Fibroblast of peridontal ligament (primary cell): Measurements from ENCODE around the gene TEX264.
A peak's percentile ranks its signal among the peaks of the same experiment; 100 is the strongest.

Experiments
- DNase-seq: peaks from one replicate; pipeline ENCODE4 v3.0.0-alpha.2; 2010; ENCODE audit errors: extremely low read depth

The TEX264 gene

DNA sequence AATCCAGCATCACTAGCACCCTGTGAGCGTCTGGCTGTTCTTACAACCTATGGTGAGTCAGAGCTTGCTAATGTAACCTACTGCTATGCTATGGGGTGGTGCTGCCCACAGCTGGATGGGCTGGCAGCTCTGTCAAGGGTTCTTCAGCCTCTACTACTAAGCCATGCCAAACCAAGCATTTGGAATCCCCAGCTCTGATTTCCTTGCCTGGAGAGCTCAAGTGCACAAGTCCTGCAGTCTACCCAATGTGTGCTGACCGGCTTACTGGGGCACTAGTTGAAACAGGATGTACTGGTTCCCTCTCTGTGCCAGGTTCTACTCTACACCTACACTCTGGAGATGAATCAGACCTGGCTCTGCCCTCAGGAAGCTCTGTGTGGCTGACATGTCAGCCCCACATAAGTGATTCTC is 4.2 kb downstream of the TEX264 start:
- peak; percentile 47 for DNase-seq

DNA sequence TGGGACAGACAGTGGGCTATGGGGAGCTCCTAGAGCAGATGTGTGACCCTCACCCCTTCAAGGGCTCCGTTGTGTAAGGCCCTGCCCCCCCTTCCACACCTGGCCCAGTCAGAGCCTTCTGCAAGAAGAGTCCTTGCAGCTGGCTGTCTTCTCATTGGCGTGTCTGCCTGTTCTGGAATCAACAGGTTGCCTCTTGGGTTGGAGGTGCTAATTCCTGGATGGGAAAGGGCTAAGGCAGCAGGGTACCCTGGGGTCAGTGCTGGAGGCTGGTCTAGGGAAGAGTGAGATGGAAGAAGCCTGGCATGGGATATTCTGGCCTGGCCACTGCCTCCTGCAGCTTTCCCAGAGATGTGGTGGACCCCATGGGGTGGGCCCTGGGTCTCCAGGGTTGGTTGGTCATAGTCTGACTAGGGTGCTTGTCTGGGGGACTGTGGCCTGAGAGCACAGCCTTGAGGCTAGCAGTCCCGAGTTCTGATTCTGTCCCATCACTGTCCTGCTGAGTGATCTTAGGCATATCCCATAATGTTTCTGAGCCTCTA is 5.1 kb downstream of the TEX264 start:
- DNase-seq: no peak

DNA sequence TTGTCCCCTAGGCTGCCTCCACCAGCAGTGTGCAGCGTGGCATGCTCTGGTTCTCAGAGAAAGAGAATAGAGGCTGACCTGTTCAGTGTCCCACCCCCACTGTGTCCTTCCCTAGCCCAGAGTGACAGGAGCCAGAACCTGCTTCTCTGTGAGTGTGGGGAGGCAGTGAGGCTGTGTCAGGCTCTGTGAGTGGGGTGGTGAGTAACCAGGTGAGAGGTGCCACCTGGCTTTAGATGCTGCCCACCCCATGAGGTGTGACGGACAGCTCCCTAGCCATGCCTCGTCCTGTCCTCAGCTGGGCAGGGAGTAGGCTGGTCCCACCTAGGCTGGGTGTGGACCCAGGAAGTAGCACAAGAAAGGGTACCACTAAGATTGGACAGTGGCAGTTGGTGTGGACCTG is 6.3 kb downstream of the TEX264 start:
- DNase-seq: no peak

DNA sequence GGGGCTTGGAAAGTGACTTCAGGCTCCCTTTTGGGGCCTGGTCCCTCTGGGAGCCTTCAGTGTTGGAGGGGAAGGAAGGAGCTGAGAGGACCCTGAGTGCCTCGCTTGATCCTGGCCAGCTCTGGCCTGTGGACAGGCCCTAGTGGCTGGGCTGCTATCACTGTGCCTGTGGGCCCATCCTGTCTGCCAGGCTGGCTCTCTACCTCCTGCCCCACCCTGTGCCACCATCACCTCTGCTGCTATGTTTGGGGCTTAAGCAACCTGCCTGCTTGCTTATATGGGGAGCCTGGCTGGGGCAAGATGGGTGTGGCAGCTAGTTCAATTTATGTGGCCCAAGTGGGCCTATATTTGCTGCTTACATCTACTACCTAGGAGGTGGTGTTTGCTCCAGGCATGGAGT is 7.1 kb downstream of the TEX264 start:
- DNase-seq: no peak

DNA sequence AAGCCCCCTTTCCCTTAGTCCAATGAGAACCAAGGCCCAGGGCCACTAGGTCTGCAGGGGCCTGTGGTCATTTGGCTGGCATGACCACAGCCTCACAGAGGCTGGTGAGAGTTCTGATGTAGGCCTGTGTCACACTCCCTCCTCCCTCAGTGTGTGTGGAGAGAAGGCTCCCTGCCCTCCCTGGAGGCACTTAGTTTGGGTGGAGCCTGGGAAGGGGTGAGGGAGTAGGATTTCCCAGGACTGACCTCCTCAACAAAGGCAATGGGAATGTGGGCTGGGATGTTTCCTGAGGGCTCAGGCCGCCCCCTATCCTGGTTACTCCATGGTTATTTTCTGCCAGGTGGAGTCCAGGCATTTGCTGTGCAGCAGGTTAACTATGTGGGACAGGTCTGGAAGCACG is 7.6 kb downstream of the TEX264 start:
- DNase-seq: no peak

DNA sequence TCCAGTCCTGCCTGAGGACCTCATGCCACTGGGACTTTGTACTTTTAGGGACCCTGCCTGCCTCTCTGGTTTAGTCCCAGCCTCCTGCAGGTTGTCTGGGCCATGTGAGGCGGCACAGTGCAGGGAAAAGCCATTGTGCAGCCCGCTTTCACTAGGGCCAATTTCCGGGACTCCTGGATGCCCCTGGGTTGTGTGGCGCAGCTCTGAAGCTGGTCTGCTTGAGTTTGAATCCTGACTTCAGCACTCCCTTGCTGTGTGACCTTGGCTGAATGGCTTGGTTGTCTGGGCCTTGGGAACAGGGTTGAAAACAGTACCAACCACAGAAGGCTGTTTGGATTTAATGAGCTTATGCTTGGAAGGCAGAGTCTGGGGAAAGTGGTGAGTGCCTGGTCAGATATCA is 8.3 kb downstream of the TEX264 start:
- no peak for DNase-seq

DNA sequence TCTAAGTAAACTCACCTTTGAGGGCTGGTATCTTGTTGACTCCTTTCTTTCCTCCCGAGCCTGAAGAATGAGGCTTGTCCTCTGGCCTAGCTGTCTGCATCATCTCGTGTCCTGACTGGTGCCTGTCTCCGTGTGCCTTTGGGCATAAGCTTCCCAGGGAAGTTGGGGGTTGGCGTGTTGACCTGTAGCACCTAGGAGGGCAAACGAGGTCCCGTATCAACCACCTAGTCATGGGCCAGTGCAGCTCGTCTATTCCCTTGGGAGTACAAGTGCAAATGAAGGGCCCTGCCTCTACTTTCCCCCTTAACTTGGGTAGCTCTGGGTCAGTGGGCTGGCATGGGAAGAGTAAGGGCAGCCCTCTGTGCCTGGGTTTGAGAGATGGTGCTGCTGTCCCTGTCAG is 8.7 kb downstream of the TEX264 start:
- DNase-seq: no peak

DNA sequence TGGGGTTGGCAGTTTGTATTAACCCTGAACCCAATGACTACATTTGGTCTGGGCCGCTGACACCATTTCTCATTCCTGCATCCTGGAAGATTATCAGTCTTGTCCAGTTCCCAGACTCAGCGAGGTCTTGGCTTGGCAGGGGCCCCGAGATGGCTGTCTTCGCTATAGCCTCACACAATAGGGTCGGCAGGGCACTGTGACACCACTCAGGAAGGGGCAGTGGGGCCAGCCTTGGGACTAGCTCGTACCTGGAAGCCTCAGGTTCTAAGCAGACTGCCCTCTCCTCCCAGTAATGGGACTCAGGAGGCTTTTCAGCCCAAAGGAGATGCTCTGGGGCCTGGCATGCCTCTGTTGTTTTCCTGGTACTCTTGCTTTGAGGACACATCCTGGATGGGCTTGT is 9.1 kb downstream of the TEX264 start:
- no peak for DNase-seq

DNA sequence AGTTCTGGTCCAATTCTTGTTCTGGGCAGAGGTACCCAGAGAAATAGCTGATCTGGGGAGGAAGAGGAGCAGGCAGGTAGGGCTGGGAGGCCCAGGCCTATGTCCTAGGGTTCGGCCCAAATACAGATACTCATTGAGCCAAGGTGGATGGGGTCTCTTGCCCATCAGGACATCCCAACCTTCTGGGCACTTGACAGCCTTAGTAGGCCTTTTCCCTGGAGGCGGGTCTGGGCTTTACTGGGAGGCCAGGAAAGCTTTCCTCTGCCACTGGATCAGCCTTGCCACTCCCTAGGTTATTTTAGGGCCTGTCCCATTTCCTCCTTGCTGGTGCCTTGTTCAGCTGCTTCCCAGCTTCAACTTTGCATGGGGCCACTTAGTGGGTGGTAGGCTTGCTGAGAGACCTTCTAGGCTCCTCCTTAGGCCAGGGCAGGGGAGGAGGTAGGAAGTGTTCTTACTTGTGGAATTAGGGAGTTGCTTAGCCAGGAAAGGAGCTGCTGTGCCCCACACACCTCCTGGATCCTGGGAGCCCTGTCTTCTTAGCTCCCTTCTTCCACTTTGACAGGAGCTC is 9.7 kb downstream of the TEX264 start:
- no peak for DNase-seq

DNA sequence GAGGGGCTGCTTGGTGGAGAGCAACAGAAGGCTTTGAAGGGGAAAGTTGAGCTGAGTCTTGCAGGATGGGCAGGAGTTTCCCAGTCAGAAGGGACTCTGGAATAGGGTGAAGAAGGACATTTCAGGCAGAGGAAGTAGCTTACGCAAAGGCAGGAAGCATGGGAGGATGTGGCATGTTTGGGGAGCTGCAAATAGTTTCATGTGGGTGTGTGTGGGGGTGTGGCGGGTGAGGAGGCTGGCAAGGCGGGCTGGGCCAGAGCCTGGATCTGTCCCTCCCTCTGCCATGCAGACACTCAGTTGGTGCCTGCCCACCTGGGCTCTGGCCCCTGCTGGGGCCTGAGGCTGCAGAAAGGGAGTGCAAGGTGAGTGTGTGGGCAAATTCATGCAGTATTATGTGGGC is 10.4 kb downstream of the TEX264 start:
- DNase-seq: no peak

DNA sequence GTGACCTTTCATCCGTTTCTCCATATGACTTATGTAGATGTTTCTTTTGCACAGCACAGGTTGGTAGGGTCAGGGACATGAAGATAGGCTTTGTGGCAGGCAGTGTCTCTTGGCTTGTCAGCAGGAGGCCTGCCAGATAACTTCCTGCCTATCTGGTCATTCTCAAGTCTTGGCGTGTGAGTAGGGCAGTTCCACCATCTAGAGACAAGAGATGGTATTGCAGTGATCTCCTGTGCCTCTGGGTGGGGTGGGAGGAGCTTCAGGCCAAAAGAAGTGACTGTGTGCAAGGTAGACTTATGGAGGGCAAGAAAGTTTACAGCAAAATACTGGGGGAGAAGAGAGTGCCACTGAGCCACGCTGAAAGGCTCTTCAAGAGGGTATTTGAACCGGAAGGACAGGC is 11.0 kb downstream of the TEX264 start:
- DNase-seq: peak; percentile 86

DNA sequence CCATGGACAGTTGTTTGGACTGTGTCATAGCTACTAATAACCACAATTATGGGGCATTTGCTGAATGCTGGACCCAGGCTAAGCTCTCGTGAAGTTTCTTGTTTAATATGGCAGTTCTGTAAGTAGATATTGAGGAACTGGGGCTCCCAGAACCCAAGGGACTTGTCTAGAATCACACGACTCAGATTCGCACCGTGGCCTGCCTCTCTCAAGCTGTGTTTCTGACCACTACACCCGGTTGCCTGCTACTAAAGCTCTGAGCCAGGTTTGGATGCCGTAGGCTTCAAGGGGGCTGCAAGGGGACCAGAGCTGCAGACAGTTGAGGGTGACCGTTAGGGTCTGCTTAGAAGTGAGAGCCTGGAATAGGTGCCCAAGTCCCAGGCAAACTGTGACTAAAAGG is 11.5 kb downstream of the TEX264 start:
- no peak for DNase-seq

DNA sequence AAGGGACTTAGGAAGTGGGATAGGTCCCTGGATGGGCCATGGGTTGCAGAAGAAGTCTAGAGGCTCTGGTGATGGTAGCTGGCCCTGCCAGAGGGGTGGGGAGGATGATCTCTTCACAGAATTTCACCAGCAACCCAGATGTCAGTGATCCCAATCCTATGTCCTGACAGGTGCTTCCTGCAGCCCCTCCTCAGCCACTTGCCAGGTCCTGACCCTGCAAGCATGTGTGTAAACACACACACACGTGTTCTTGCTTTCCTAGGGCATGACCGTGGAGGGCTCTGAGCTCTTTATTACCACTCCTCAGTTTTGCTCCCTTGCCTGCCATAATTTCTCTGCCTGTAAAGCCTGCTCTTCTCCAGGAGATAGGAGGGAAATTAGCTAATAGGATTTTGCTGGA is 12.5 kb downstream of the TEX264 start:
- no peak for DNase-seq

DNA sequence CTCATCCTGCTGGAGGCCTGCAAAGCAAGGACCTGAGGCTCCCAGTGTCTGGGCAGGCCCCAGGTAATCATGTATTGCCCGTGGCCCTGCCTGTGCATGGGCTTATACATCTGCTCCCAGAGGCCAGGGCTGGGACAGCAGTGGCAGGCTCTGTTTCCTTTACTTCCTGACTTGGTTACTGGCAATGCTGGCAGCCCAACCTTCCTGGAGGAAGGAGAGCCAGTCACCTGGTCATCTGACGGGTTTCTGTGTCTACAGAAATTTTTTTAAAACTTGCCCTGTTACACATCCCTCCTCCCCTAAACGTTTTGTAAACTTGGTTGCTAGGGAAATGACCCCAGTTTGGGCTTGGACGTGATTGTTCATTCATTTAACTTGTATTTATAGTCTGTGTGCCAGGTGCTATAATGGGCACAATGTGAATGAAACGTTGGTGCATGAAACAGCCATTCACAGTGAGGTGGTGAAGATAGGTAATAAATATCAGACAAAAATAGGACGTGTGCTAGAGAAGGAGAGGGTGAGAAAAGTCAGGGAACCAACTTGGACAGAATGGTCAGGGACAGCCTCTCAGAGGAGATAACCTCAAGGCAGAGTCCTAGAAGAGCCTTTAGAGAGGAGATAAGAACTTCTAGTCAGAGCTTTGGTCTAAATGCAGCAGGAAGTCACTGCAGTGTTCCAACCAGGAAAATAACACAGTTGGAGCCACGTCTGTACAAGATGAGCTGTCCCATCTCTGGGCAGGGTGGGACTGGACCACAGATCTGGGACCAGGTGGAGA is 14.1 kb downstream of the TEX264 start:
- DNase-seq: no peak

DNA sequence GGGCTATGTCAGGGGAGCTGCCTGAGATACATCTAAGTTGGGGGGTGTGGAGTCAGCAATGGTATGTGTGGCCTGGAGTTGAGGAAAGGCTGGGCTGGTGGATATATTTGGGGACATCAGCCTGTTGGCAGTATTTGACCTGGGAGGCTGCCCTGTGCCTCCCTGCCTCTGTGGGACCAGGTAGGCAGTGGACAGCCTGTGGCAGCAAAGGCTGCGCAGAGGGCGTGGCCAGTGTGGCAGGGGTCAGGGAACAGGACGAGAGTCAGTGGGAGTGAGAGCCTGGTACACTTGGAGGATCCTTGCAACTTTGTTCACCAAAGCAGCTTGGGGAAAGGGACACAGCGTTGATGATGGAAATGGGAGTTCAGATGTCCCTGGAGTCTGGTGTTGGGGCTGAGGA is 15.0 kb downstream of the TEX264 start:
- DNase-seq: no peak

DNA sequence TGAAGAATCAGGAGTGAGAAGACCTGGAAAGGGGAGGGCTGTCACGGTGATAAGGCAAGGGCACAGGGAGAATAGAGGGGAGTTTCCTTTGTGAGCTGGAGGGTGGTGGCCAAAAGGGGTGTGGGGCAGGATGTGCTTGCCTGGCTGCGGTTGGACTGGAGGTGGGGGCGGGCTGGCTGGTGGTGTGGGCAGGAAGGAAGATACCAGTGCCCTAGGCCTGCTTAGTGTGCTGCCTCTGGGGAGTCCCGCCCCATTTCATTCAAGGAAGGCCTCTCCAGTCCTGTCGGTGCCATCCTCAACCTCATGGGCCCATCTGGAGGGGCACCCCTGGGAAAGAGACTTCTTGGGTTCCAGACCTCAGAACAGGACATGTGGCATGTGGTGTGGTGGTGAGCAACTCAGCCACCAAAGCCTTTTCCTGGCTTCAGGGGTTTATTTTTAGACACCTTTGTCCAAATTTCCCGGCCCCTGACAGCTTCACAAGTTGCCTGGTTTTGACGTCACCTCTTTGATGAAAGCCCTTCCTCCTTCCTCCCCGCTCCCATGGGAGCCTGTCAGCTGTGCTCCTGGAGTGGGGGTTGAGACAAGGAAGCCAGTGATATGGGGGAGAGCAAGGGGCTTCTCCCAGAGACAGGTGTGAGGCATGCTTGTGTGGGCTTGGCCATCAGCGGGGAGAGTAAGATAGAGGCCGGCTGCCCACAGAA is 15.6 kb downstream of the TEX264 start:
- DNase-seq: no peak

DNA sequence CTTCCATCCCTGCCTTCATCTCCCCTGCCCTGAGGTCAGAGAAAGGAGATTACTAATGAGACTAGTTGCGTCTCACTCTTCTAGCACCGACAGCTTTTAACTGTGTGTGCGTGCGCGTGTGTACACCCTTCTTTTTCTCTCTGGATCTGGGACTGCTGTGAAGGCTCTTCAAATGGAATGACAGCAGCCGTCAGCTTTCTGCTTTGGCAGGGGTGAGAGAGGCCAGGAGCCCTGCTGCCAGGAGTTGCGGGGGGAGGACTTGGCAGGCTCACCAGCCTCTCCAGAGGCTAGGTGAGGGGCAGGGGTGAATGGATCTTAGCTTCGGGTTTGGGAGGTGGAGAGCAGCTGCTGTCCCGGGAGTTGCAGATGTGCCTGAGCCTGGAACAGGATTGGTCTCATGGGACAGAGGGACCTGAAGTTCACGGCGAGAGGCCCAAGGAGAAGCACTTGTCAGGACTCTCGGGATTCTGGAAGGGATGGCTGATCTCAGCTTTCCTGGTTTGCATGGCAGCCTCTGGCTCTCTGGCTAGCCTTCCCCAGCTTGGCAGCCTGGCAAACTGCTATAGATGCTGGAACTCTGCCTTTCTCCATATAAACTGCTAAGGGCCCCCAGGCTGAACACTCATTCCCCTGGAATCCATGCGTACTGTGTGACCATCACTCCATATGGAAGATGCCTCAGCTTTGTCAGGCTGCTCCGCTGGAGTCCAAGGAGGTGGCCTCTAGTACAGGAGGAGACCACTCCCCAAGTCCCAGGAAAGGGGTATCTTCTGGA is 16.6 kb downstream of the TEX264 start:
- peak; percentile 36 for DNase-seq

DNA sequence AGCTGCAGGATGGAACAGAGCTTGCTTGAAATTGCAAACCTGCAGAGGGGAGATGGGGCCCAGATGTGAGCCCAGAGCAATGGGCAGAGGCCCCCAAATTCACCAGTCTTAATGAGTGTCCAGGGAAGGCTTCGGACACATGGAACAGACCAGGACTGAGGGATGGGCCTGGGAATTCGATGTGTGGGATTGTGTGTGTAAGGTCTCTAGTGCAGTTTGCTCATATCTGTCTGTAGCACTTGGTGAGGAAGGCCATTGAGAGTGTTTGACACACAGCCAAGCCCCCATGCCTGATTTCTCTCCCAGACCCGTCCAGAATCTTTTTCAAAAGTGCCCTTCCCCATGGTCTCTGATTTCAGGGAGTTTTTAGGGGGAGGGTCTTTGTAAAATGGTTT is 17.2 kb downstream of the TEX264 start:
- no peak for DNase-seq

DNA sequence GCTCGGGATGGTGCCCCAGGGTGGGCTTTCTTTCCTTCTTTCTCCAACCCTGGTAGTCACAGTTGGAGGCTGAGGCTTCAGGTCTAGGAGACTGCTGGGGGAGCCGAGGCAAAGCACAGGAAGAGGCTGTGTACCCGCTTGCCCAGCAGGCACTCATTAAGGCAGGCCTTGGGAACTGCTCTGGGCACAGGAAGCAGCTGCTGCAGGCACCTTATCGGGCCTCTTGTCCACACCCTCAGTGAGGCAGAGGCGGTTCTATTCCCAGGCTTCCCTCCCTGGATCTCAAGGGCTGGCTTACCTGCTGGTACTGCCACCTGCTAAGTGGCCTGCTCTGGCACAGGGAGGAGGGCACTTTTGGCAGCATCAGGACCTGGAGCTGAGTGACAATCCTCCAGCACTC is 20.0 kb downstream of the TEX264 start:
- no peak for DNase-seq

DNA sequence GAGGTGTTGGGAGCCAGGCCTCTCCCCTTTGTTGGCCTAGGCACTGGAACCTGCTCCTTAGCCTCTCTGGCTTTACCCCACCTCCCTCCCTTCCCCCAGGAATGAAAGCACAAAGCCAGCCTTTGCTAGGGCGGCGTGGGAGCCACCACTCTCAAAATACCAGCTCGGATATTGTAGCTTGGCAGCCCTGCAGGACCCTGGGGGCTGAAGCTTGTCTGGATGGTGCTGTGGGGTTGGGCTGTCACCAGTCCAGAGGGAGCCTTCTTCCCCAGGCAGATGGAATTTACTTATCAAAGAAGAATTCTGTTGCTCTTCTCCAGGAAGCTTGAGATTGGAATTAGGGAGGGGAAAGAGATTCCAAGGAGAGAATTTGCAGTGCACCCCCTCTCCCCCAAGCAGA is 20.9 kb downstream of the TEX264 start:
- no peak for DNase-seq

DNA sequence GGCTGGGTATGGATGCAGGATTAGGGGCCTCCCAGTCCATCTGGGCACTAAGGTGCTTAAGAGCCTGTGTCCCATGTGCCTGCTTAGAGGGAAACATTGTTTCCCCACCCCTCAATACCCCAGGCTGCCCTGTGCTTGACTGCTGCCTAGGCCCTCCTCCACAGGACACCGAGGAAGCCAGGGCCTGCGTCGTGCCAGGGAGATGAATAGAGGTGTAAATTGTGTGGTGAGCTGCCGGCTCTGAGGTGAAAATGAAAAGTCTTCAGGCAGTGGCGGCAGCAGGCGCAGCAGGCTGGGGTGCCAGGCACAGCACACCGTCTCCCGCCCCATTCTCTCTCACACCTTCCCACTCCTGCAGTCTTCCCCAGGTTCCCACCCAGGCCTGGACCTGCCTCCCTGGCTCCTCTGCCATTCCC is 21.9 kb downstream of the TEX264 start:
- no peak for DNase-seq

DNA sequence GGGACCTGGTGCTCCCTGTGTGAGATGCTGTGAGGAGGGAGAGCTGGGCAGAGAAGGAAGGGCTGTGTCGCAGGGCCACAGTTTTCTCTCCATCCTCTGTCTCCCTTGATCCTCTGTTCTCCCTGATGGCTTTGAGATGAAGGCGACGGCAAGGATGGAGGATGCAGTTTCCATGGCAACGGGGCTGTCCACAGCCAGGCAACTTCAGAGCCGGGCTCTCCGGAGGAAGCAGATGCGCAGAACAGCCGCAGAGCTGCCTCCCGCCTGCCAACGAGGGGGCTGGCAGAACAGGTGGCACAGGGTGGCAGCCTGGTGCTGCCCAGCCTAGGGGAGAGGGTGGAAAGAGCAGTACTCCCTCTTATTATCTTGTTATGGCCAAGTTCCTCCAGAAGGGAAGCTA is 25.9 kb downstream of the TEX264 start:
- DNase-seq: no peak
